Right hindlimb (tissue), 1 donor: ENCODE results near the gene GPBP1.
"Not testable (repeated sequence)": the region's sequence is repeated elsewhere in the genome, so short reads cannot be mapped to it uniquely, and the experiment has no call there.

ENCODE experiments used
- DNase-seq: peaks from one replicate; pipeline ENCODE4 v3.0.0-alpha.2; 2018

Gene GPBP1

GRCh38 chr5:57215629-57216195, 41.9 kb downstream of the GPBP1 start:
- DNase-seq: no peak

DNA sequence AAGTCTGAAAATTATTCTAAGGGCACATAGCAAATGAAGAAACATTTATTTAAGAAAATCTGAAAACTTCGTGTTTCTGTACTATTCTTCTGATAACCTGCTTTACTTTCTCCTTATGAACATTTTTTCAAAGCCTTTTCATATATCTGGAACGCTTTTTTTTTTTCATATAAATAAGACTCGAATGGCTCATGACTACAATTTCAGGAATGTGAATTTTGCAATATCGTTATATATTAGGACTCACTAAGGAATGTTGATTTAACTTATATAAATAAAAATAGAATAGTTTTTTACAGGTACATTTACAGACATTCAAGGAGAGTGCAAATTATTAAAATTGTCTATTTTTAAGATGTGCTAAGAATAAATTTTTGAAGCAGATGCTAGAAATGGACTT, 42.9 kb downstream of the GPBP1 start:
- DNase-seq: no peak

DNA sequence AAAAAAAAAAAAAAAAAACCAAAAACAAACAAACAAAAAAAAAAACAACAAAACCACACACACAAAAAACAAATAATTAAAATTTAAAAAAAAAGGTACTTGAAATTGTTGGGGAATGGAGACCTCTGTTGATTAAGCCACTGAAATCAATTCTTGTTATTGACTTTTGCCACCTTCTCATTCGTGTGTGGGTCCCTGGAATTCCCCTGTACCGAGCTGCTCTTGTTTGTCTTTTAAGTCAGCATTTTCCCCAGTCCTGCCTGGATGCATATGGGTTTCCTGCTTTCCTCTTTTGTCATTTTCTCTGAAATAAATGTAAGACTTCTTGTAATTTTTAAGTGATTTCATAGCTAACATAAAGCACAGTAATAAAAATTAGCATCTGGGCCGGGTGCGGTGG, 45.5 kb downstream of the GPBP1 start:
- DNase-seq: no peak

- DNase-seq: no peak
These were observed 47.2 kb downstream of the GPBP1 start for GRCh38 chr5:57221049-57221568.

GRCh38 chr5:57225553-57225952, 51.7 kb downstream of the GPBP1 start:
- DNase-seq: no peak

DNA sequence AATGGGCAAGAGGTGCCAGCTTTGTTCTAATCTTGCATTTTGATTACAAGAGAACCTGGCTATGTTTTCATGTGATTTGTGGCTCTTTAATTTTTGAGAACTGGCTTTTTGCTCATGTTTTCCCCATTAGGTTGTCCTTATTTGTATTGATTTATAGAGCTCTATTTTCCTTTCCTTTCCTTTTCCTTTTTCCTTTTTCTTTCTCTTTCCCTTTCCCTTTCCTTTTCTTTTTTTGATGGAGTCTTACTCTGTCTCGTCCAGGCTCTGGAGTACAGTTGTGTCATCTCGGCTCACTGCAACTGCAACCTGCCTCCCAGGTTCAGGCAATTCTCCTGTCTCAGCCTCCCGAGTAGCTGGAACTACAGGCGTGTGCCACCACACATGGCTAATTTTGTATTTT, 55.5 kb downstream of the GPBP1 start:
- DNase-seq: no peak

DNA sequence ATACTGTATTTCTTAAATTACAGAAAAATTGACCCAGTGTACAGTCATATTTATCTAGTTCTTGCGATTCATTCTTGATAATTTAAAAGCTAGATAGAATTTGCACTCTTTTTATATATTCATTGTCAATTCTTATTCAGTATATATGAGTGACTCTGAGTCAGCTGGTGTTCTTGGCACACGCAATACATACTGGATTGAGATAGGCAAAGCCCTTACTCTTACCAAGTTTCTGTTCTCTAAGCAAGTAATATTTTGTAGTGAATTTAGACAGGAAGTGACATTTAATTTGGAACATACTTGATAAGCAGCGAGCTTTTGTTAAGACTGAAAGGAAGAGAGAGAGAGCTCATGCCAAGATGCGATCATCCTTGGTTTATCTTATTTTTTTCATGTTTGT, 57.7 kb downstream of the GPBP1 start:
- no peak for DNase-seq

- DNase-seq: no peak
These were observed 58.6 kb downstream of the GPBP1 start for GRCh38 chr5:57232293-57233033.

GRCh38 chr5:57243286-57244137, 69.7 kb downstream of the GPBP1 start:
- no peak for DNase-seq

GRCh38 chr5:57244331-57244730, 70.5 kb downstream of the GPBP1 start:
- DNase-seq: no peak

- no peak for DNase-seq
These were observed 72.6 kb downstream of the GPBP1 start for GRCh38 chr5:57246426-57246825.

- no peak for DNase-seq
These were observed 73.9 kb downstream of the GPBP1 start for GRCh38 chr5:57247765-57248164.

- no peak for DNase-seq
These were observed 75.5 kb downstream of the GPBP1 start for GRCh38 chr5:57249265-57249874.

DNA sequence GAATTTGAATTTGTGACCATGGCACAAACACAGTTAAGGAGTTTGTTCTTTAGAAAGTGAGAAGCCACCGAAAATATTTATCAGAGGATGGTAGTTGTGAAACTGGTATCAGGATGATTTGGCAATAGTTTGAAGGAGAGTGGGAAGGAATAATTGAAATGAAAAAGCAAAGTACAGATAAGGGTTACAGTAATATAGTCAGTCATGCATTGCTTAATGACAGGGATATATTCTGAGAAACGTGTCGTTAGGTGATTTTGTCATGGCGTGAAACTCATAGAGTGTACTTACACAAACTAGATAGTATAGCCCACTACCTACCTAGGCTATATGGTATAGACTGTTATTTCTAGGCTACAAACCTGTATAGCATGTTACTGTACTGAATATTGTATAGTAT, 84.2 kb downstream of the GPBP1 start:
- no peak for DNase-seq

GRCh38 chr5:57258943-57259342, 85.1 kb downstream of the GPBP1 start:
- DNase-seq: no peak

DNA sequence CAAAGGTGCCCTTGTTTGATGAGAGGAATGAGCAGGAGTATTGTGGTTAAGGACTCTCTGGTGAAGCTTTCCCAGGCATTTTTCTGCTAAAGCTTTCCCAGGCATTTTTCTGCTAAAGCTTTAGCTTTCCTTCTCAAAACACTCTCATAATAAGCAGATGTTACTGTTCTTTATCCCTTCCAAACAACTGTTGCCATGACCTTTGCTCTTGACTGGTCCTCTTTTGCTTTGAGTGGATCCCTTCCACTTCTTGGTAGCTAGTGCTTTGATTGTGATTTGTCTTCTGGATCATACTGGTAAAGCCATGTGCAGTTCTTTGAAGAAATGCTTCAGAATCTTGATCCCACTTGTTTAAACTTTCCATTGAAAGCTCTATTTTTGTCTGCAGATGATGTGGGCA, 85.8 kb downstream of the GPBP1 start:
- DNase-seq: no peak

GRCh38 chr5:57262541-57262940, 88.7 kb downstream of the GPBP1 start:
- DNase-seq: no peak

DNA sequence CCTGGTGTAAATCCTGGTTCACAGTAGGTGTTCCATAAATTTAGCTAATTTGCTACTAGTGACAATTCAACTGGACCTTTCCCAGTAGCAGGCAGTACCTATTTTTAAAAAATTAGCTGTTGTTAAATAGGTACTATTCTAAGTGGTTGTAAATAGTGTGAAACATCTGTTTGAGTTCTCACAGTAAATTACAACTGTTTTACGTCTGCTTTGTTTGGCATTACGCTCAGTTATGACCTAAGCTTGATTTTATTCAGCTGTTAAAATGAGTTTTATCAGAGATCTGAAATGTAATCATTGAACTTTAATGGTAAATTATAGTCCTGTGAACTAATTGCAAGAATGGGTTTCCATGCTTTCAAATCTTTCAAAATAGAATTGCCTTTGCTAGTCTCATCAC, 93.9 kb downstream of the GPBP1 start:
- DNase-seq: no peak

DNA sequence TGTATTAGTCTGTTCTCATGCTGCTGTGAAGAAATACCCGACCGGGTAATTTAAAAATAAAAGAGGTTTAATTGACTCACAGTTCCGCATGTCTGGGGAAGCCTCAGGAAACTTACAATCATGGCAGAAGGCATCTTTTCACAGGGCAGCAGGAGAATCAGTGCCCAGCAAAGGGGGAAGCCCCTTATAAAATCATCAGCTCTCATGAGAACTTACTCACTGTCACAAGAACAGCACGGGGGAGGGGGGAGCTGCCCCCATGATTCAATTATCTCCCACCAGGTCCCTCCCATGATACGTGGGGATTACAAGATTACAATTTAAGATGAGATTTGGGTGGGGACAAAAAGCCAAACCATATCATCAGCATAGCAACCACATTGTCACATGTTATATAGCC, 102.5 kb downstream of the GPBP1 start:
- no peak for DNase-seq

DNA sequence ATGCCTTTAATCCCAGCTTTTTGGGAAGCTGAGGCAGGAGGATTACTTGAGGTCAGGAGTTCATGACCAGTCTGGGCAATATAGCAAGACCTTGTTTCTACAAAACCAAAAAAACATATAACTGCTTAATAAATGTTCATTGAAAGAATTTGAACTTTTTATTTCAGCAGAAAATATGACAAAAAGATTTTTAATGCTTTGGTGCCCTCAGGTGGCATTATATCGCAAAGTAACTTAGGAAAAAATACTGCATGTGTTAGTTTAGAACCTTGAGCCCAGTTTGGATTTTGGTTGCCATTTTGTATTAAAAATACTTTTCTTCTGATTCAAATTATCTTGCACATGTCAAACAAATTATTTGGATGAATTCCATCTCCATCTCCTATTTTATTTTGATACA, 103.2 kb downstream of the GPBP1 start:
- no peak for DNase-seq

GRCh38 chr5:57280853-57281252, 107.0 kb downstream of the GPBP1 start:
- DNase-seq: no peak

DNA sequence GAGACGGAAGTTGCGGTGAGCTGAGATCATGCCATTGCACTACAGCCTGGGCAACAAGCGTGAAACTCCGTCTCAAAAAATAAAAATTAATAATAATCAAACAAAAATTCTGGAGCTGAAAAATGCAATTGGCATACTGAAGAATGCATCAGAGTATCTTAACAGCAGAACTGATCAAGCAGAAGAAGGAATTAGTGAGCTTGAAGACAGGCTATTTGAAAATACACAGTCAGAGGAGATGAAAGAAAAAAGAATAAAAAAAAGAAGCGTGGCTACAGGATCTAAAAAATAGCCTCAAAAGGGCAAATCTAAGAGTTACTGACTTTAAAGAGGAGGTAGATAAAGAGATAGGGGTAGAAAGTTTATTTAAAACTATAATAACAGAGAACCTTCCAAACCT, 111.2 kb downstream of the GPBP1 start:
- not testable (repeated sequence) for DNase-seq

- DNase-seq: no peak
These were observed 118.0 kb downstream of the GPBP1 start for GRCh38 chr5:57291894-57292293.
